ENCODE measurements around the gene SPP1.
"Not testable (repeated sequence)": the region's sequence is repeated elsewhere in the genome, so short reads cannot be mapped to it uniquely, and the experiment has no call there.

The SPP1 gene

DNA sequence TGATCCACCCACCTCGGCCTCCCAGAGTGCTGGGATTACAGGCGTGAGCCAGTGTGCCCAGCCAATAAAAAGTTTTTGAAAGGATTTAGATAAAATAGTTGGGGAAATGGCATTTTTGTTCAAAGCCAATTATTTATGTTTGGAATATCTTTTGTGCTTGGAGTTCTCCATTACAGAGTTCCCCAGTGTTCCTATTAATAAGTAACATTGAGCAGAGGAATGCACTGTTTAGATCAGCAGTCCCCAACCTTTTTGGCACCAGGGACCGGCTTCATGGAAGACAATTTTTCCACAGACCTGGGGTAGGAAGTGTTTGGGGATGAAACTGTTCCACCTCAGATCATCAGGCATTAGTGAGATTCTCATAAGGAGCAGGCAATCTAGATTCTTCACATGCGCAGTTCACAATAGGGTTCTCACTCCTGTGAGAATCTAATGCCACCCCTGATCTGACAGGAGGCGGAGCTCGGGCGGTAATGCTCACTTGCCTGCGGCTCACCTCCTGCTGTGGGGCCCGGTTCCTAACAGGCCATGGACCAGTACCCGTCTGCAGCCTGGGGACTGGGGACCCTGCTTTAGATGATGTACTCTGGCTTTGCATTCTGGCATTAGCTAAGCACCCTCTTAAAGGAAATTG is 40.3 kb downstream of the SPP1 start:
- Histone ChIP-seq H3K9ac (ENCODE audit: low read depth in 1 of 2, low read length in 2 of 2) (no peak overlapping the region), H3K27me3 (ENCODE audit: control insufficient read depth in 2 of 2, insufficient read depth in 2 of 2, low read length in 2 of 2) (no peaks in the 10 kb centered on the region), H3K4me3 (ENCODE audit: low read length in 2 of 2) (no peak overlapping the region), H3K4me1 (ENCODE audit: control insufficient read depth in 2 of 2, insufficient read depth in 2 of 2, low read length in 2 of 2) (no peaks in the 10 kb centered on the region), H3K9me3 (ENCODE audit: control insufficient read depth in 2 of 2, low read length in 2 of 2) (no peaks in the 10 kb centered on the region), H3K27ac (ENCODE audit: low read depth in 2 of 2, low read length in 2 of 2) (no peak overlapping the region), H3K36me3 (ENCODE audit: control insufficient read depth in 2 of 2, insufficient read depth in 2 of 2, low read length in 2 of 2) (no peaks in the 10 kb centered on the region)

DNA sequence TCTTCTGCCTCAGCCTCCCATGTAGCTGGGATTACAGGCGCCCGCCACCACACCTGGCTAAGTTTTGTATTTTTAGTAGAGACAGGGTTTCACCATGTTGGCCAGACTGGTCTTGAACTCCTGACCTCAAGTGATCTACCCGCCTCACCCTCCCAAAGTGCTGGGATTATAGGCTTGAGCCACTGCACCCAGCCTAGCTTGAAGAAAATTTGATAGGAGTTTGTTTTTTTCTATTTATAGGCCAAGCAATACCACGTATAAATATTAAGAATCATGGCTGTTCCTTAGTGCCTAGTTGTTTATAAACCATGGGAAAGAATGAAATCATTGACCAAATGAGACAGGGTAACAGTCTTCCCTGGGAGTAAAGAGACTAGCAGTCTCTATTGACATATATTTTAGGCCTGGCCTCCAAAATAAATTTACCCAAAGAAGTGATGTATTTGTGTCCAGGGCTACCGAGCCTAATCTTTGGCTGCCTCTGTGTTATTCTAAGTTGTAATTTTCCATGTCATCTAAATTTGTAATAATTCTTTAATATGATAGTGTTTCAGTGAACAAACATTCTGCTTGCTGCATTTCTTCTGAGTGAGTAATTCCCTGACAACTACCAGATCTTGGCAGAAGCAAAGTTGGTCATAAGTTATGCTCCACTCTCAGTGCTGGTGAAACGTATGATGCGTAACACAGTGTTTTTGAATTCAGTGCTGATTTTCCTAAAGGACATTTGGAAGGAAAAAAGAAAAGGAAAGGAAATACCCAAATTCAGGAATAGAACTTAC is 42.2 kb downstream of the SPP1 start:
- H3K36me3 ChIP-seq (ENCODE audit: control insufficient read depth in 2 of 2, insufficient read depth in 2 of 2, low read length in 2 of 2): peaks cover 0 to 4% of the 10 kb centered on the region in 2 donors
- no peaks in the 10 kb centered on the region for H3K4me1 ChIP-seq (ENCODE audit: control insufficient read depth in 2 of 2, insufficient read depth in 2 of 2, low read length in 2 of 2)
- H3K27ac ChIP-seq (ENCODE audit: low read depth in 2 of 2, low read length in 2 of 2): peak overlapping the region; percentile 56 to 72
- no peaks in the 10 kb centered on the region for H3K9me3 ChIP-seq (ENCODE audit: control insufficient read depth in 2 of 2, low read length in 2 of 2)
- H3K27me3 ChIP-seq (ENCODE audit: control insufficient read depth in 2 of 2, insufficient read depth in 2 of 2, low read length in 2 of 2): no peaks in the 10 kb centered on the region
- no peak overlapping the region for H3K9ac ChIP-seq (ENCODE audit: low read depth in 1 of 2, low read length in 2 of 2)
- no peak overlapping the region for H3K4me3 ChIP-seq (ENCODE audit: low read length in 2 of 2)

DNA sequence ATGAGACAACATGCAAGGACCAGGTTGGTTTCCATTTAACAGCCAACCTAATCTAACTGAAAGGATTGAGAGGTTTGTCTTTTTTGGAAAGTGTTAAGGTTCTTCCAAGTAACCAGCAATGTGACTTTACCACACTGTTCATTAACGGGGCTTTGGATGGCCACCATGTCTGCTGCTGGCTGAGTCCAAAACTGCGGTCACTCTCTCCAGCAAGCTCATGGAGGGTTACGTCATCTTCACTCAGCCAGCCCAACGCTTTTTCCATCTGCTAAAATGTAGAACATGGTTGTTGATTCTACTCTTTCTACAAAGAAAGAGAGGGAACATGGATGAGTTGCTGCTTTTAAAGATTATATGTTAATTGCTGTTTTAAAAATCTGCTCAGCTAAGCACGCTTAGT is 43.0 kb downstream of the SPP1 start:
- Histone ChIP-seq H3K36me3 (ENCODE audit: control insufficient read depth in 2 of 2, insufficient read depth in 2 of 2, low read length in 2 of 2) (peaks cover 0 to 4% of the 10 kb centered on the region in 2 donors), H3K9me3 (ENCODE audit: control insufficient read depth in 2 of 2, low read length in 2 of 2) (no peaks in the 10 kb centered on the region), H3K27me3 (ENCODE audit: control insufficient read depth in 2 of 2, insufficient read depth in 2 of 2, low read length in 2 of 2) (no peaks in the 10 kb centered on the region), H3K4me3 (ENCODE audit: low read length in 2 of 2) (no peak overlapping the region), H3K27ac (ENCODE audit: low read depth in 2 of 2, low read length in 2 of 2) (peak overlapping the region; percentile 56 to 72), H3K9ac (ENCODE audit: low read depth in 1 of 2, low read length in 2 of 2) (no peak overlapping the region), H3K4me1 (ENCODE audit: control insufficient read depth in 2 of 2, insufficient read depth in 2 of 2, low read length in 2 of 2) (no peaks in the 10 kb centered on the region)

DNA sequence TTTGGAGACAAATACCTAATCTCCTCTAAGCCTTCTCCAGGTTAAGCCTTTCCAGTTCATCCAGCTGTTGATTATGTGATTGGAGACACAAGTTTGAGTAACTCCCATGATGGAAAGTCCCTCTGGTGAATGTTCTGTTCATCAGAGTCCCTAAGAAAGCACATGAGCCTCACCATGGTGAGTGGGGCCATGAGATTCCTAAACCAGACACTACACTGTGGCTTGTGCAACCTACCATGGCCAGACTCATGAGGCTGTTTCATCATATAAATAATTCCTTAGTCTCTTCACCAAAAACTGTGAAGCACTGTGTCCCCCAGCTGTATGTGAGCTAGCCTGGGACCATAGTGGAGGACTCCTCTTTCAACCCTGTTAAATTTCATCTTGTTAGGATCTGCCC is 46.3 kb downstream of the SPP1 start:
- Histone ChIP-seq H3K4me3 (ENCODE audit: low read length in 2 of 2) (no peak overlapping the region), H3K36me3 (ENCODE audit: control insufficient read depth in 2 of 2, insufficient read depth in 2 of 2, low read length in 2 of 2) (peaks cover 0 to 4% of the 10 kb centered on the region in 2 donors), H3K27me3 (ENCODE audit: control insufficient read depth in 2 of 2, insufficient read depth in 2 of 2, low read length in 2 of 2) (no peaks in the 10 kb centered on the region), H3K4me1 (ENCODE audit: control insufficient read depth in 2 of 2, insufficient read depth in 2 of 2, low read length in 2 of 2) (no peaks in the 10 kb centered on the region), H3K9ac (ENCODE audit: low read depth in 1 of 2, low read length in 2 of 2) (no peak overlapping the region), H3K27ac (ENCODE audit: low read depth in 2 of 2, low read length in 2 of 2) (no peak overlapping the region), H3K9me3 (ENCODE audit: control insufficient read depth in 2 of 2, low read length in 2 of 2) (no peaks in the 10 kb centered on the region)

DNA sequence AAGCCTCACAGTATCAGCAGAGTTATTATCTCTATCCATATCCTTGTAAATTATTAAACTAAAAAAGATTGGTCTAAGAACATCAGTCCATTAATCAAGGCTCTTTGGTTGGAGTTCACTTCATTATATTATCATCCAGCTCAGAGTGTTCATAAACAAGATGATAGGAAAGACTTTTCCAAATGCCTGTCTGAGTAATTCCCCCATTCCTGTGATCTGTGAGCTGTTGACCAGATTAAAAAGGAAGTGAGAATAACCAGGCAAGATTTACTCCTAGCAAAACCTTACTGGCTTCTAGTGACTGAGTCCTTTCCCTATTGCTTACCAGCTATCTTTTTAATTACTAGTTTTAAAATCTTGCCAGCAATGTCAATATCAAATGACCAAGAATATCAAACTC is 46.8 kb downstream of the SPP1 start:
- H3K9ac ChIP-seq (ENCODE audit: low read depth in 1 of 2, low read length in 2 of 2): no peak overlapping the region
- peaks cover 0 to 4% of the 10 kb centered on the region in 2 donors for H3K36me3 ChIP-seq (ENCODE audit: control insufficient read depth in 2 of 2, insufficient read depth in 2 of 2, low read length in 2 of 2)
- no peaks in the 10 kb centered on the region for H3K27me3 ChIP-seq (ENCODE audit: control insufficient read depth in 2 of 2, insufficient read depth in 2 of 2, low read length in 2 of 2)
- H3K4me1 ChIP-seq (ENCODE audit: control insufficient read depth in 2 of 2, insufficient read depth in 2 of 2, low read length in 2 of 2): no peaks in the 10 kb centered on the region
- H3K9me3 ChIP-seq (ENCODE audit: control insufficient read depth in 2 of 2, low read length in 2 of 2): no peaks in the 10 kb centered on the region
- no peak overlapping the region for H3K27ac ChIP-seq (ENCODE audit: low read depth in 2 of 2, low read length in 2 of 2)
- no peak overlapping the region for H3K4me3 ChIP-seq (ENCODE audit: low read length in 2 of 2)

DNA sequence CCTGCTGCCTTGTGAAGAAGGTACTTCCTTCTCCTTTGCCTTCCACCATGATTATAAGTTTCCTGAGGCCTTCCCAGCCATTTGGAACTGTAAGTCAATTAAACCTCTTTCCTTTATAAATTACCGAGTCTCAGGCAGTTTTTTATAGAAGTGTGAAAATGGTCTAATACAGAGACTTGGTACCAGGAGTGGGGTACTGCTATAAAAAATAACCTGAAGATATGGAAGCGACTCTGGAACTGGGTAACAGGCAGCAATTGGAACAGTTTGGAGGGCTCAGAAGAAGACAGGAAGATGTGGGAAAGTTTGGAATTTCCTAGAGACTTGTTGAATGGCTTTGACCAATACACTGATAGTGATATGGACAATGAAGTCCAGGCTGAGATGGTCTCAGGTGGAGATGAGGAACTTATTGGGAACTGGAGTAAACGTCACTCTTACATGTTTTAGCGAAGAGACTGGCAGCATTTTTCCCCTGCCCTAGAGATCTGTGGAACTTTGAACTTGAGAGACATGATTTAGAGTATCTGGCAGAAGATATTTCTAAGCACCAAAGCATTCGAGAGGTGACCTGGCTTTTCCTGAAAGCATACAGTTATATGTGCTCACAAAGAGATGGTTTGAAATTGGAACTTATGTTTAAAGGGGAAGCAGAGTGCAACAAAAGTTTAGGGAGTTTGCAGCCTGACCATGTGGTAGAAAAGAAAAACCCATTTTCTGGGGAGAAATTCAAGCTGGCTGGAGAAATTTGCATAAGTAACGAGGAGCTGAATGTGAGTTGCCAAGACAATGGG is 50.6 kb downstream of the SPP1 start:
- H3K4me3 ChIP-seq (ENCODE audit: low read length in 2 of 2); H3K36me3 ChIP-seq (ENCODE audit: control insufficient read depth in 2 of 2, insufficient read depth in 2 of 2, low read length in 2 of 2); H3K4me1 ChIP-seq (ENCODE audit: control insufficient read depth in 2 of 2, insufficient read depth in 2 of 2, low read length in 2 of 2); H3K27me3 ChIP-seq (ENCODE audit: control insufficient read depth in 2 of 2, insufficient read depth in 2 of 2, low read length in 2 of 2); H3K9ac ChIP-seq (ENCODE audit: low read depth in 1 of 2, low read length in 2 of 2); H3K27ac ChIP-seq (ENCODE audit: low read depth in 2 of 2, low read length in 2 of 2); H3K9me3 ChIP-seq (ENCODE audit: control insufficient read depth in 2 of 2, low read length in 2 of 2): not testable (repeated sequence)

DNA sequence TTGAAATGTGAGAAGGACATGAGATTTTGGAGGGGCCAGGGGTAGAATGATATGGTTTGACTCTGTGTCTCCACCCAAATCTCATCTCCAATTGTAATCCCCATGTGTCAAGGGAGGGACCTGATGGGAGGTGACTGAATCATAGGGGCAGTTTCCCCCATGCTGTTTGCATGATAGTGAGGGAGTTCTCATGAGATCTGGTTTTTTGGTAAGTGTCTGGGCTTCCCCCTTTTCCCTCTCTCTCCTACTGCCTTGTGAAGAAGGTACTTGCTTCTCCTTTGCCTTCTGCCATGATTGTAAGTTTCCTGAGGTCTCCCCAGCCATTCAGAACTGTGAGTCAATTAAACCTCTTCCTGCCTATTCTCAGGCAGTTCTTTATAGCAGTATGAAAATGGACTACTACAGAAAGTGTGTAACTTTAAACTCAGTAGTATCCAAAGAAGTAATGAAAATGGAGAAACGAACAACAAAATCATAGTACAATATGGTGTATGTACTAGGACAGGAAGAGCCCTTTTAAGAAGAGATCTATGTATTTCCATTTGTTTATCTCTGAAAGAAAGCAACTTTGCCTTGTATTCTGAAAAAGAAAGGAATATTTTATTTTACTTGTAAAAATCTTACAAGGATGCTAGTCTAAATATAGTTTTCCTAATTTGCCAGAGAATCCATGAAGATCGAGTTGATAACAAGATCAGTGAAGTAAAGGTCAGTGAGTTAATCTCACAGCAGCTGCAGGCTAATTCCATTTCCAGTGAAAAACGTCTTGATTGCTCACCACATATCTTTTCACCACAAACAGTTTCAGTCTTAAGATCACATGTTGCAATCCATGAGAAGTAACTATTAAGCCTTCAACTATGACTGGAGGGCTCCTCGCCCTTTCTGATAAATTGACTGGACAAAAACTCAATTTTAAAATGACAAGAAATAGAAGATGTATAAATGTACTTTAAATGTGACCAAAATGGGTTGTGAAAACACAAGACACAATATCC is 52.4 kb downstream of the SPP1 start:
- H3K4me1 ChIP-seq (ENCODE audit: control insufficient read depth in 2 of 2, insufficient read depth in 2 of 2, low read length in 2 of 2): no peaks in the 10 kb centered on the region
- H3K9me3 ChIP-seq (ENCODE audit: control insufficient read depth in 2 of 2, low read length in 2 of 2): no peaks in the 10 kb centered on the region
- no peaks in the 10 kb centered on the region for H3K36me3 ChIP-seq (ENCODE audit: control insufficient read depth in 2 of 2, insufficient read depth in 2 of 2, low read length in 2 of 2)
- no peak overlapping the region for H3K9ac ChIP-seq (ENCODE audit: low read depth in 1 of 2, low read length in 2 of 2)
- H3K4me3 ChIP-seq (ENCODE audit: low read length in 2 of 2): no peak overlapping the region
- peak overlapping the region in 1 of 2 donors; percentile 42 for H3K27ac ChIP-seq (ENCODE audit: low read depth in 2 of 2, low read length in 2 of 2)
- H3K27me3 ChIP-seq (ENCODE audit: control insufficient read depth in 2 of 2, insufficient read depth in 2 of 2, low read length in 2 of 2): no peaks in the 10 kb centered on the region

DNA sequence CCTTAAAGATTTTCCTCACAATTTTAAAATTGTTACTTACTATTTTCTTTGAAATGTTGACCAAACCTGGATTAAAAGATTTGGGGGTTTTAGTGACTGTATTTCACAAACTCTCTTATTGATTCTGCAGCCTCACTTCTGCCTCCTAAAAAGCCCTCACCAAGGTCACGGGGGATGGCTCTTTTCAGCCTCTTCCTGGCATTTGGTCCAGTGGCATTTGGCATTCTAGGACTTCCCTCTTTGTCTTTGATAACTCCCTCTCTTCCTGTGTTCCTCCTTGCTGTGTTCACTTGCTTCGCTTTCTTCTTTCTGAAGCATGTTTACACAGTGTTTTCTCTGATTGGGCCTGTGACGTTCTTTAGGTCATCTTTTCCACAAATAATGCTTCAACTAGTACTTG is 53.4 kb downstream of the SPP1 start:
- Histone ChIP-seq H3K36me3 (ENCODE audit: control insufficient read depth in 2 of 2, insufficient read depth in 2 of 2, low read length in 2 of 2) (no peaks in the 10 kb centered on the region), H3K27ac (ENCODE audit: low read depth in 2 of 2, low read length in 2 of 2) (no peak overlapping the region)

DNA sequence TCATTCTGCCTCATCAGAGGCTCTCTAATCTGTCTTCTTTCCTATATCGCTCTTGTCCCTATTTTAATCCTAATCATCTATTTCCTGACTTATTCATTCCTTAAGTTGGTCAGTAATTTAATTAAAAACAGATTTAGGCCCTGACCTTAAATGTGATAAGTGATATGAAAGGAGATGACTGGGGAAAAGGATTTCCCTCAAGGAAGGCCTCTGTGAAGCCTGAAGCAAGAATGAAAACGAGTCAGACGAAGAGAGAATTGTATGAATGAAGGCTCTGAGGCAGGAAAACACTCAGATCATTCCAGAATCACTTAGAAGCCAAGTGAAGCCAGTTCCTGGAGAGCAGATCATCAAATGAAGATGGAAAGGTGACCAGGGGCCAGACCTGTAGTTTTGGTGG is 54.0 kb downstream of the SPP1 start:
- no peak overlapping the region for H3K27ac ChIP-seq (ENCODE audit: low read depth in 2 of 2, low read length in 2 of 2)
- H3K27me3 ChIP-seq (ENCODE audit: control insufficient read depth in 2 of 2, insufficient read depth in 2 of 2, low read length in 2 of 2): no peaks in the 10 kb centered on the region
- H3K4me1 ChIP-seq (ENCODE audit: control insufficient read depth in 2 of 2, insufficient read depth in 2 of 2, low read length in 2 of 2): no peaks in the 10 kb centered on the region
- H3K9me3 ChIP-seq (ENCODE audit: control insufficient read depth in 2 of 2, low read length in 2 of 2): no peaks in the 10 kb centered on the region
- no peak overlapping the region for H3K9ac ChIP-seq (ENCODE audit: low read depth in 1 of 2, low read length in 2 of 2)
- no peak overlapping the region for H3K4me3 ChIP-seq (ENCODE audit: low read length in 2 of 2)
- H3K36me3 ChIP-seq (ENCODE audit: control insufficient read depth in 2 of 2, insufficient read depth in 2 of 2, low read length in 2 of 2): no peaks in the 10 kb centered on the region

More for the DNA sequence above, 53.4 kb downstream of the SPP1 start:
- no peak overlapping the region for H3K9ac ChIP-seq (ENCODE audit: low read depth in 1 of 2, low read length in 2 of 2)
- H3K4me1 ChIP-seq (ENCODE audit: control insufficient read depth in 2 of 2, insufficient read depth in 2 of 2, low read length in 2 of 2): no peaks in the 10 kb centered on the region
- H3K27me3 ChIP-seq (ENCODE audit: control insufficient read depth in 2 of 2, insufficient read depth in 2 of 2, low read length in 2 of 2): no peaks in the 10 kb centered on the region
- no peak overlapping the region for H3K4me3 ChIP-seq (ENCODE audit: low read length in 2 of 2)
- H3K9me3 ChIP-seq (ENCODE audit: control insufficient read depth in 2 of 2, low read length in 2 of 2): no peaks in the 10 kb centered on the region
